K562 (cell line): Measurements from ENCODE around the gene KLK7. TPM values are rescaled to one million over a fixed set of nuclear protein-coding genes. Genes with fewer than 3 reads are reported as not detected.

Source experiments
- ATAC-seq: fragments of 200-7000 bp; cut with Tn5 transposase; 3 replicates; pipeline ENCODE4 v1.9.1; 2020; ENCODE audit warnings: moderate library complexity
- BruUV-seq: library from RNA; stranded (reverse); fragments of 400-500 nt; replicated peaks from 2 replicates; lab custom pipeline; 2021; lab: Mats Ljungman, UMichigan
- CTCF ChIA-PET: fragments of 300-600 bp; formaldehyde crosslinking; extraction: SDS; loops from one replicate; lab custom pipeline; 2021; ENCODE audit warnings: low intra/inter-chr PET ratio; lab: Yijun Ruan, JAX
- POLR2A ChIA-PET: fragments of 300-600, 350-650 bp; sonication (Branson Sonifier 250); formaldehyde crosslinking; extraction: SDS; loops from one replicate; lab custom pipeline; 2021; ENCODE audit warnings: antibody characterized with exemption, inconsistent platforms; lab: Yijun Ruan, JAX
- DNase-seq, 4 experiments: peaks; one replicate each; pipeline versions ENCODE4 v3.0.0 to v3.0.0-alpha.2; 2011 to 2018; ENCODE audit warnings: low spot score in 3 of 4, mixed read lengths in 3 of 4; ENCODE audit errors: extremely low read depth in 1 of 4
- FAIRE-seq: peaks from 2 replicates; lab custom pipeline; 2011; peaks lifted over from hg19 to GRCh38; lab: Jason Lieb, UNC
- H2AFZ ChIP-seq: 2 replicates; pipeline ENCODE4 v1.6.0; 2011; ENCODE audit warnings: low read depth, low read length, control low read depth, inconsistent platforms
- H3K27ac ChIP-seq: fragments of 200-600 bp; 3 replicates; pipeline ENCODE4 v1.8.0; 2011; ENCODE audit warnings: low read depth, mild to moderate bottlenecking, control low read depth, inconsistent platforms, low read length, moderate library complexity, mixed read lengths; ENCODE audit errors: extremely low read depth
- H3K27me3 ChIP-seq, 2 experiments: fragments of 300-600 bp in 1 of 2; 2 replicates in 1 of 2; 3 replicates in 1 of 2; pipeline versions ENCODE4 v1.6.0 to v1.8.0; 2011; ENCODE audit warnings: inconsistent platforms in 2 of 2, low read length in 2 of 2, mild to moderate bottlenecking in 1 of 2, mixed read lengths in 1 of 2, moderate library complexity in 1 of 2; ENCODE audit not compliant: control insufficient read depth in 2 of 2, insufficient read depth in 2 of 2
- H3K36me3 ChIP-seq: fragments of 300-600 bp; 3 replicates; pipeline ENCODE4 v1.8.0; 2011; ENCODE audit warnings: mild to moderate bottlenecking, low read length, inconsistent platforms; ENCODE audit not compliant: control insufficient read depth, insufficient read depth
- H3K4me1 ChIP-seq, 2 experiments: fragments of 200-600 bp in 1 of 2; replicated peaks in 1 of 2; 2 replicates in 1 of 2; 3 replicates in 1 of 2; pipeline versions ENCODE4 v1.5.1 to v1.8.0; 2011; ENCODE audit warnings: inconsistent platforms in 2 of 2, low read length in 2 of 2, mild to moderate bottlenecking in 1 of 2, mixed read lengths in 1 of 2, moderate library complexity in 1 of 2; ENCODE audit not compliant: control insufficient read depth in 2 of 2, insufficient read depth in 2 of 2
- H3K4me2 ChIP-seq: 2 replicates; pipeline ENCODE4 v1.6.1; 2011; ENCODE audit warnings: low read length, control low read depth, inconsistent platforms, mixed read lengths; ENCODE audit not compliant: insufficient read depth
- H3K4me3 ChIP-seq: fragments of 200-600 bp; sonication (generic), shearing (Covaris generic); 2 replicates; pipeline ENCODE4 v1.5.1; 2016; ENCODE audit warnings: control low read depth, inconsistent platforms
- H3K79me2 ChIP-seq: fragments of 200-600 bp; 3 replicates; pipeline ENCODE4 v1.8.0; 2011; ENCODE audit warnings: low read length, inconsistent platforms; ENCODE audit not compliant: control insufficient read depth, insufficient read depth
- H3K9ac ChIP-seq, 2 experiments: 2 replicates each; pipeline versions ENCODE4 v1.6.0 to v1.6.1; 2011; ENCODE audit warnings: low read depth in 2 of 2, low read length in 2 of 2, control low read depth in 1 of 2, inconsistent platforms in 1 of 2, mild to moderate bottlenecking in 1 of 2, mixed read lengths in 1 of 2; ENCODE audit not compliant: insufficient read depth in 1 of 2
- H3K9me1 ChIP-seq: one replicate; pipeline ENCODE4 v1.6.0; 2011; ENCODE audit warnings: inconsistent platforms, mild to moderate bottlenecking, low read length, moderate library complexity; ENCODE audit not compliant: control insufficient read depth, insufficient read depth
- H3K9me3 ChIP-seq: replicated peaks from 2 replicates; pipeline ENCODE4 v1.5.1; 2011; ENCODE audit warnings: low read depth, low read length, inconsistent platforms; ENCODE audit not compliant: control insufficient read depth, insufficient read depth
- H4K20me1 ChIP-seq: replicated peaks from 2 replicates; pipeline ENCODE4 v1.6.1; 2011; ENCODE audit warnings: low read length, inconsistent platforms, mixed read lengths; ENCODE audit not compliant: control insufficient read depth, insufficient read depth
- HDAC2 ChIP-seq: fragments of 450-650 bp; IDR thresholded peaks from 2 replicates; pipeline ENCODE4 v1.6.1; 2016; ENCODE audit warnings: mild to moderate bottlenecking
- HDAC8 ChIP-seq: fragments of 450-650 bp; IDR thresholded peaks from 2 replicates; pipeline ENCODE4 v1.6.1; 2016; ENCODE audit warnings: mild to moderate bottlenecking, missing genetic modification characterization, moderate library complexity, missing compliant biosample characterization
- HNRNPH1 ChIP-seq: fragments of 200-400 bp; formaldehyde crosslinking; optimal IDR thresholded peaks from 2 replicates; pipeline ENCODE3; 2017; ENCODE audit warnings: low read depth, mild to moderate bottlenecking, low read length, moderate library complexity
- KDM1A ChIP-seq, 2 experiments: fragments of 450-650 bp; IDR thresholded peaks; 2 replicates each; pipeline ENCODE4 v1.6.1; 2016; ENCODE audit warnings: mild to moderate bottlenecking in 2 of 2
- MXI1 ChIP-seq: IDR thresholded peaks from 2 replicates; pipeline ENCODE4 v1.6.1; 2011; ENCODE audit warnings: low read depth, mild to moderate bottlenecking, improper control_type of control experiment, low read length
- NR2C1 ChIP-seq, 2 experiments: fragments of 450-650 bp; IDR thresholded peaks; 2 replicates each; pipeline ENCODE4 v1.6.1; 2017; ENCODE audit warnings: mild to moderate bottlenecking in 2 of 2, antibody characterized with exemption in 1 of 2, inconsistent platforms in 1 of 2, missing compliant biosample characterization in 1 of 2, missing genetic modification characterization in 1 of 2
- SAFB ChIP-seq: fragments of 200-400 bp; formaldehyde crosslinking; IDR thresholded peaks from 2 replicates; pipeline ENCODE4 v1.6.1; 2017; ENCODE audit warnings: low read depth, low read length, borderline replicate concordance
- SMAD2 ChIP-seq: fragments of 150-350 bp; IDR thresholded peaks from 2 replicates; pipeline ENCODE4 v1.6.1; 2014; ENCODE audit warnings: low read depth, mild to moderate bottlenecking, low read length
- ZNF165 ChIP-seq: fragments of 250-450 bp; sonication (Bioruptor Pico); IDR thresholded peaks from 2 replicates; pipeline ENCODE4 v1.4.0; 2020; ENCODE audit warnings: borderline replicate concordance
- ZSCAN32 ChIP-seq: fragments of 450-650 bp; formaldehyde crosslinking; IDR thresholded peaks from 2 replicates; pipeline ENCODE4 v1.4.0; 2020; ENCODE audit warnings: mild to moderate bottlenecking, moderate library complexity
- WGBS: fragments of 100-300 bp; shearing (Covaris generic); methylation state at CpG from one replicate; pipeline ENCODE4 v1.1.6; 2016; ENCODE audit warnings: low coverage, mixed read lengths; ENCODE audit not compliant: insufficient coverage; ENCODE audit errors: missing lambda C conversion rate; 5-methylcytosine and 5-hydroxymethylcytosine counted together
- in situ Hi-C: fragments of 300-500 bp; cut with MboI; formaldehyde crosslinking; loops from 4 replicates; pipeline ENCODE4 v1.15.0; 2018; ENCODE audit warnings: inconsistent platforms, mixed read lengths
- intact Hi-C: fragments of 100-400 bp; cut with micrococcal nuclease; formaldehyde crosslinking; loops from 2 replicates; pipeline ENCODE4 v1.14.2; 2022
- polyA plus RNA-seq, 8 experiments: library from polyadenylated mRNA; depleted of rRNA in 4 of 8; stranded (reverse) in 5 of 8; unstranded in 3 of 8; fragments of >200 nt; fragmentation: Nextera tagmentation in 2 of 8; fragmentation: Illumina TruSeq in 1 of 8; extraction: Ambion mirVana in 2 of 8; extraction: Trizol in 1 of 8; gene quantifications; 2 replicates each; pipeline versions ENCODE4 v1.2.1 to v1.2.3, GENCODE V29; 2011 to 2014; ENCODE audit warnings: inconsistent platforms in 1 of 8, missing spikeins in 1 of 8
- total RNA-seq, 7 experiments: library from RNA; depleted of rRNA in 6 of 7; stranded (reverse); fragments of >200 nt in 6 of 7; fragmentation: Illumina TruSeq in 2 of 7; extraction: Trizol in 2 of 7; gene quantifications; 2 replicates each; pipeline versions ENCODE4 v1.2.1 to v1.2.3, GENCODE V29; 2011 to 2021; ENCODE audit warnings: low replicate concordance in 1 of 7
- TF ChIP-seq, protein P1 (sequence below): fragments of 450-650 bp; formaldehyde crosslinking; conservative IDR thresholded peaks from 2 replicates; pipeline ENCODE4 v1.4.0; 2022; ENCODE audit warnings: mild to moderate bottlenecking, missing genetic modification characterization
- TF ChIP-seq, protein P2 (sequence below): fragments of 250-450 bp; sonication (Bioruptor Pico); IDR thresholded peaks from 2 replicates; pipeline ENCODE4 v1.8.0; 2021; ENCODE audit warnings: moderate library complexity, mild to moderate bottlenecking, inconsistent platforms
- TF ChIP-seq, protein P3 (sequence below): fragments of 450-650 bp; IDR thresholded peaks from 2 replicates; pipeline ENCODE4 v1.6.1; 2016; ENCODE audit warnings: missing biosample characterization, missing genetic modification characterization
- TF ChIP-seq, protein P4 (sequence below): IDR thresholded peaks from 3 replicates; pipeline ENCODE4 v1.6.1; 2011; ENCODE audit warnings: borderline replicate concordance, mild to moderate bottlenecking; ENCODE audit not compliant: insufficient read length, insufficient read depth
- TF ChIP-seq, protein P5 (sequence below): sonication (generic); formaldehyde crosslinking; IDR thresholded peaks from 2 replicates; pipeline ENCODE4 v1.8.1; 2023; ENCODE audit warnings: missing genetic modification reagents, mild to moderate bottlenecking, borderline replicate concordance

The KLK7 gene
- total and polyA plus RNA-seq, 9 of the 15 experiments (the other 6 are each of a cell fraction or from before 2014, with no cell fraction given): 0.03 TPM; not detected in 8

DNA sequence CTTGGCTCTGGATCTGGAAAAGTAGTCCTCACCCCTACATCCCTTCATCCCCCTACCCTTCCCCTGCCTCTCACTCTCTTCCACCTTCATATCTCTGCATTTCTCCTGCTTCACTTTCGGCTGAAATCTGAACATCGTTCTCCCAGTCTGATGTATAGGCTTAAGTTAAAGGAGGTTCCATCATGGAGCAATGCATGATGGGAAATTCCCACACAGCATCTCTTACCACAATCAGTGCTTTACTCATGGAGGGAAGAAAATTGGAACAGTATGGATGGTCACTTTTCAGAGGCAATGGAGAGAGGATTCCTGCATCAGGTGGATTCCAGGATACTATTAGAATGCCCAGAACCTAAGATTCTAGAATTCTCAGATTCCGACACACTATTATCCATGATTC lies 23.8 kb upstream of the KLK7 start:
- no peak overlapping the region for H3K4me2 ChIP-seq
- H3K27me3 ChIP-seq: peaks cover 4 to 35% of the 10 kb centered on the region in 2 experiments; a peak in 4 of 5 replicates
- H3K4me1 ChIP-seq: peaks cover 6 to 9% of the 10 kb centered on the region in 2 experiments; a peak in 4 of 5 replicates
- in situ Hi-C loops: no loop called here
- H4K20me1 ChIP-seq: no peaks in the 10 kb centered on the region
- ChIA-PET POLR2A (no interaction called here), CTCF (no interaction called here)
- intact Hi-C loops: no loop called here
- no TSS peak for BruUV-seq
- H2AFZ ChIP-seq: no peak overlapping the region
- no peaks in the 10 kb centered on the region for H3K79me2 ChIP-seq
- H3K36me3 ChIP-seq: no peaks in the 10 kb centered on the region
- no peak for FAIRE-seq
- no peak overlapping the region for H3K27ac ChIP-seq
- H3K4me3 ChIP-seq: no peak overlapping the region
- H3K9me3 ChIP-seq: no peaks in the 10 kb centered on the region
- DNase-seq: no peak
- H3K9ac ChIP-seq: no peak overlapping the region
- H3K9me1 ChIP-seq: no peaks in the 10 kb centered on the region
- 2% methylated on average over 3 of the region's 3 CpGs for WGBS
- no peak for ATAC-seq
- TF ChIP-seq HDAC8 (no peak), HDAC2 (peak; percentile 77; the same call in 1 of the 2 replicates), KDM1A (IDR thresholded peaks at IDR 0.05) (peak; percentile 90 to 92), HNRNPH1 (no peak), SAFB (no peak), ZNF165 (CRISPR knock-in tag) (no peak), MXI1 (no peak), NR2C1 (IDR thresholded peaks at IDR 0.05) (no peak), NR2C1 (tag; IDR thresholded peaks at IDR 0.05) (no peak), SMAD2 (no peak), ZSCAN32 (CRISPR knock-in tag) (no peak)
- TF ChIP-seq, protein P1, sequence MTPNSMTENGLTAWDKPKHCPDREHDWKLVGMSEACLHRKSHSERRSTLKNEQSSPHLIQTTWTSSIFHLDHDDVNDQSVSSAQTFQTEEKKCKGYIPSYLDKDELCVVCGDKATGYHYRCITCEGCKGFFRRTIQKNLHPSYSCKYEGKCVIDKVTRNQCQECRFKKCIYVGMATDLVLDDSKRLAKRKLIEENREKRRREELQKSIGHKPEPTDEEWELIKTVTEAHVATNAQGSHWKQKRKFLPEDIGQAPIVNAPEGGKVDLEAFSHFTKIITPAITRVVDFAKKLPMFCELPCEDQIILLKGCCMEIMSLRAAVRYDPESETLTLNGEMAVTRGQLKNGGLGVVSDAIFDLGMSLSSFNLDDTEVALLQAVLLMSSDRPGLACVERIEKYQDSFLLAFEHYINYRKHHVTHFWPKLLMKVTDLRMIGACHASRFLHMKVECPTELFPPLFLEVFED (CRISPR knock-in tag): no peak
- TF ChIP-seq, protein P2, sequence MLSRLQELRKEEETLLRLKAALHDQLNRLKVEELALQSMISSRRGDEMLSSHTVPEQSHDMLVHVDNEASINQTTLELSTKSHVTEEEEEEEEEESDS (CRISPR knock-in tag): no peak
- TF ChIP-seq, protein P3, sequence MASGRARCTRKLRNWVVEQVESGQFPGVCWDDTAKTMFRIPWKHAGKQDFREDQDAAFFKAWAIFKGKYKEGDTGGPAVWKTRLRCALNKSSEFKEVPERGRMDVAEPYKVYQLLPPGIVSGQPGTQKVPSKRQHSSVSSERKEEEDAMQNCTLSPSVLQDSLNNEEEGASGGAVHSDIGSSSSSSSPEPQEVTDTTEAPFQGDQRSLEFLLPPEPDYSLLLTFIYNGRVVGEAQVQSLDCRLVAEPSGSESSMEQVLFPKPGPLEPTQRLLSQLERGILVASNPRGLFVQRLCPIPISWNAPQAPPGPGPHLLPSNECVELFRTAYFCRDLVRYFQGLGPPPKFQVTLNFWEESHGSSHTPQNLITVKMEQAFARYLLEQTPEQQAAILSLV (tag): no peak
- TF ChIP-seq, protein P4, sequence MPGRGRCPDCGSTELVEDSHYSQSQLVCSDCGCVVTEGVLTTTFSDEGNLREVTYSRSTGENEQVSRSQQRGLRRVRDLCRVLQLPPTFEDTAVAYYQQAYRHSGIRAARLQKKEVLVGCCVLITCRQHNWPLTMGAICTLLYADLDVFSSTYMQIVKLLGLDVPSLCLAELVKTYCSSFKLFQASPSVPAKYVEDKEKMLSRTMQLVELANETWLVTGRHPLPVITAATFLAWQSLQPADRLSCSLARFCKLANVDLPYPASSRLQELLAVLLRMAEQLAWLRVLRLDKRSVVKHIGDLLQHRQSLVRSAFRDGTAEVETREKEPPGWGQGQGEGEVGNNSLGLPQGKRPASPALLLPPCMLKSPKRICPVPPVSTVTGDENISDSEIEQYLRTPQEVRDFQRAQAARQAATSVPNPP: no peak
- TF ChIP-seq, protein P5, sequence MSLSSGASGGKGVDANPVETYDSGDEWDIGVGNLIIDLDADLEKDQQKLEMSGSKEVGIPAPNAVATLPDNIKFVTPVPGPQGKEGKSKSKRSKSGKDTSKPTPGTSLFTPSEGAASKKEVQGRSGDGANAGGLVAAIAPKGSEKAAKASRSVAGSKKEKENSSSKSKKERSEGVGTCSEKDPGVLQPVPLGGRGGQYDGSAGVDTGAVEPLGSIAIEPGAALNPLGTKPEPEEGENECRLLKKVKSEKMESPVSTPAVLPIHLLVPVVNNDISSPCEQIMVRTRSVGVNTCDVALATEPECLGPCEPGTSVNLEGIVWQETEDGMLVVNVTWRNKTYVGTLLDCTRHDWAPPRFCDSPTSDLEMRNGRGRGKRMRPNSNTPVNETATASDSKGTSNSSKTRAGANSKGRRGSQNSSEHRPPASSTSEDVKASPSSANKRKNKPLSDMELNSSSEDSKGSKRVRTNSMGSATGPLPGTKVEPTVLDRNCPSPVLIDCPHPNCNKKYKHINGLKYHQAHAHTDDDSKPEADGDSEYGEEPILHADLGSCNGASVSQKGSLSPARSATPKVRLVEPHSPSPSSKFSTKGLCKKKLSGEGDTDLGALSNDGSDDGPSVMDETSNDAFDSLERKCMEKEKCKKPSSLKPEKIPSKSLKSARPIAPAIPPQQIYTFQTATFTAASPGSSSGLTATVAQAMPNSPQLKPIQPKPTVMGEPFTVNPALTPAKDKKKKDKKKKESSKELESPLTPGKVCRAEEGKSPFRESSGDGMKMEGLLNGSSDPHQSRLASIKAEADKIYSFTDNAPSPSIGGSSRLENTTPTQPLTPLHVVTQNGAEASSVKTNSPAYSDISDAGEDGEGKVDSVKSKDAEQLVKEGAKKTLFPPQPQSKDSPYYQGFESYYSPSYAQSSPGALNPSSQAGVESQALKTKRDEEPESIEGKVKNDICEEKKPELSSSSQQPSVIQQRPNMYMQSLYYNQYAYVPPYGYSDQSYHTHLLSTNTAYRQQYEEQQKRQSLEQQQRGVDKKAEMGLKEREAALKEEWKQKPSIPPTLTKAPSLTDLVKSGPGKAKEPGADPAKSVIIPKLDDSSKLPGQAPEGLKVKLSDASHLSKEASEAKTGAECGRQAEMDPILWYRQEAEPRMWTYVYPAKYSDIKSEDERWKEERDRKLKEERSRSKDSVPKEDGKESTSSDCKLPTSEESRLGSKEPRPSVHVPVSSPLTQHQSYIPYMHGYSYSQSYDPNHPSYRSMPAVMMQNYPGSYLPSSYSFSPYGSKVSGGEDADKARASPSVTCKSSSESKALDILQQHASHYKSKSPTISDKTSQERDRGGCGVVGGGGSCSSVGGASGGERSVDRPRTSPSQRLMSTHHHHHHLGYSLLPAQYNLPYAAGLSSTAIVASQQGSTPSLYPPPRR (CRISPR knock-in tag): no peak
